ENCODE data around the gene GRWD1. TPM values are rescaled to one million over a fixed set of nuclear protein-coding genes. Genes with fewer than 3 reads are reported as not detected.

Gene GRWD1
- total and polyA plus RNA-seq, 2 of the 4 experiments (the other 2 are of a cell fraction): 22.0 to 22.5 TPM

GRCh38 chr19:48397263-48398101 is 48.3 kb upstream of the GRWD1 start:
- Histone ChIP-seq H3K23ac (ENCODE audit: low read depth, low read length) (peak overlapping the region; percentile 84), H3K79me1 (ENCODE audit: low read depth in 1 of 2, low read length in 2 of 2) (no peaks in the 10 kb centered on the region), H2BK120ac (ENCODE audit: low read depth, low read length) (no peak overlapping the region), H2BK5ac (ENCODE audit: low read depth, low read length, poor library complexity, severe bottlenecking) (no peak overlapping the region), H3K36me3 (ENCODE audit: control insufficient read depth, insufficient read depth, low read length) (no peaks in the 10 kb centered on the region), H3K56ac (ENCODE audit: extremely low read depth, insufficient read depth, low read length) (no peak overlapping the region), H3K4me3 (ENCODE audit: insufficient read depth, low read depth, low read length) (peak overlapping the region; percentile 26), H4K20me1 (ENCODE audit: insufficient read depth, low read length) (no peaks in the 10 kb centered on the region; the same call in 1 of the 2 replicates), H2AK9ac (replicated peaks; ENCODE audit: low read depth, low read length, poor library complexity) (peak overlapping the region; percentile 78), H3K4ac (ENCODE audit: low read depth, low read length) (peak overlapping the region; percentile 83), H3K9ac (ENCODE audit: low read depth, low read length) (peak overlapping the region; percentile 42; the same call in 1 of the 2 replicates), H3K27ac (ENCODE audit: insufficient read depth, low read length) (no peak overlapping the region), H3K4me1 (ENCODE audit: control insufficient read depth, insufficient read depth, low read length) (peaks cover 4% of the 10 kb centered on the region; the same call in 1 of the 2 replicates), H3K27me3 (ENCODE audit: control insufficient read depth, insufficient read depth, low read length) (peaks cover 54% of the 10 kb centered on the region), H2BK15ac (ENCODE audit: low read depth, low read length) (no peak overlapping the region), H4K8ac (ENCODE audit: low read depth in 2 of 2, low read length in 2 of 2) (peak overlapping the region; percentile 18 to 79; a peak in 2 of 4 replicates), H4K91ac (ENCODE audit: insufficient read depth, low read depth, low read length) (peak overlapping the region; percentile 23; the same call in 1 of the 2 replicates), H4K5ac (ENCODE audit: low read depth, low read length) (peak overlapping the region; percentile 30; the same call in 1 of the 2 replicates), H2AFZ (replicated peaks; ENCODE audit: low read length, poor library complexity) (peak overlapping the region; percentile 90), H2BK20ac (ENCODE audit: low read depth, low read length) (no peak overlapping the region), H3K4me2 (ENCODE audit: low read depth, low read length) (peak overlapping the region; percentile 64), H3K14ac (replicated peaks; ENCODE audit: low read depth, low read length) (peak overlapping the region; percentile 37), H3K18ac (ENCODE audit: low read depth, low read length) (no peak overlapping the region), H3K9me1 (ENCODE audit: insufficient read depth, low read length) (peaks cover 3% of the 10 kb centered on the region; the same call in 1 of the 2 replicates), H2AK5ac (ENCODE audit: low read depth, low read length) (peak overlapping the region; percentile 82; the same call in 1 of the 2 replicates), H3K9me3 (ENCODE audit: control insufficient read depth, insufficient read depth, low read length) (no peaks in the 10 kb centered on the region)
- ChIA-PET CTCF (no interaction called here), POLR2A (ENCODE audit: unreplicated experiment) (no interaction called here)
- in situ Hi-C loops (cut with MboI; ENCODE audit: low sequenced_read_pairs): no loop called here
- TF ChIP-seq MAFK (IDR thresholded peaks at IDR 0.05; ENCODE audit: low read depth, low read length) (no peak), BHLHE40 (IDR thresholded peaks at IDR 0.05; ENCODE audit: low read depth, low read length) (no peak), CEBPB (IDR thresholded peaks at IDR 0.05; ENCODE audit: low read depth, low read length) (no peak), MAZ (IDR thresholded peaks at IDR 0.05; ENCODE audit: borderline replicate concordance, low read depth, low read length) (no peak), CHD1 (IDR thresholded peaks at IDR 0.05; ENCODE audit: low read depth, low read length) (no peak), RCOR1 (IDR thresholded peaks at IDR 0.05; ENCODE audit: insufficient replicate concordance, low read length) (no peak), MXI1 (IDR thresholded peaks at IDR 0.05; ENCODE audit: borderline replicate concordance, low read depth, low read length) (no peak), RFX5 (IDR thresholded peaks at IDR 0.05; ENCODE audit: low read depth, low read length) (no peak), POLR2A (IDR thresholded peaks at IDR 0.05; ENCODE audit: low read depth, low read length) (no peak), RAD21 (IDR thresholded peaks at IDR 0.05; ENCODE audit: low read length) (no peak), ELK1 (IDR thresholded peaks at IDR 0.05; ENCODE audit: borderline replicate concordance, low read depth, low read length) (no peak), NFE2L2 (IDR thresholded peaks at IDR 0.05; ENCODE audit: low read depth, low read length) (no peak)
- TF ChIP-seq, protein P1, sequence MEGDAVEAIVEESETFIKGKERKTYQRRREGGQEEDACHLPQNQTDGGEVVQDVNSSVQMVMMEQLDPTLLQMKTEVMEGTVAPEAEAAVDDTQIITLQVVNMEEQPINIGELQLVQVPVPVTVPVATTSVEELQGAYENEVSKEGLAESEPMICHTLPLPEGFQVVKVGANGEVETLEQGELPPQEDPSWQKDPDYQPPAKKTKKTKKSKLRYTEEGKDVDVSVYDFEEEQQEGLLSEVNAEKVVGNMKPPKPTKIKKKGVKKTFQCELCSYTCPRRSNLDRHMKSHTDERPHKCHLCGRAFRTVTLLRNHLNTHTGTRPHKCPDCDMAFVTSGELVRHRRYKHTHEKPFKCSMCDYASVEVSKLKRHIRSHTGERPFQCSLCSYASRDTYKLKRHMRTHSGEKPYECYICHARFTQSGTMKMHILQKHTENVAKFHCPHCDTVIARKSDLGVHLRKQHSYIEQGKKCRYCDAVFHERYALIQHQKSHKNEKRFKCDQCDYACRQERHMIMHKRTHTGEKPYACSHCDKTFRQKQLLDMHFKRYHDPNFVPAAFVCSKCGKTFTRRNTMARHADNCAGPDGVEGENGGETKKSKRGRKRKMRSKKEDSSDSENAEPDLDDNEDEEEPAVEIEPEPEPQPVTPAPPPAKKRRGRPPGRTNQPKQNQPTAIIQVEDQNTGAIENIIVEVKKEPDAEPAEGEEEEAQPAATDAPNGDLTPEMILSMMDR (conservative IDR thresholded peaks at IDR 0.05; ENCODE audit: low read depth, low read length): no peak
- 59 to 100% methylated on average over 1 to 22 of the region's 22 CpGs for WGBS, 2 experiments (ENCODE audit: extremely low coverage in 2 of 2, insufficient read length in 1 of 2)
- BruUV-seq (replicated peaks): no TSS peak
- intact Hi-C loops (cut with micrococcal nuclease): loop anchor here (10.0 kb wide), 1 partner anchor 73 kb away; the partner anchor contains the start of gene EMP3
- ATAC-seq (ENCODE audit: low read depth): no peak
- DNase-seq: no peak
- dilution Hi-C loops (cut with HindIII; ENCODE audit: low sequenced_read_pairs, unreplicated experiment): no loop called here
